Activated CD8-positive, alpha-beta T cell treated with anti-CD3 and anti-CD28 coated beads for 36 hours (primary cell): ENCODE measurements around the gene CARS1. TPM values are rescaled to one million over a fixed set of nuclear protein-coding genes. Genes with fewer than 3 reads are reported as not detected.

Source experiments
- ATAC-seq: fragments of 200-7000 bp; cut with Tn5 transposase; one replicate; pipeline ENCODE4 v1.10.0; 2021; ENCODE audit warnings: mild to moderate bottlenecking, moderate library complexity
- CTCF ChIA-PET: fragments of 350-600 bp; sonication (Branson Sonifier 250); formaldehyde crosslinking; loops from one replicate; lab custom pipeline; 2021; ENCODE audit warnings: antibody characterized with exemption; lab: Charles Lee
- POLR2A ChIA-PET: fragments of 350-600 bp; sonication (Branson Sonifier 250); formaldehyde crosslinking; loops from one replicate; lab custom pipeline; 2021; ENCODE audit warnings: antibody characterized with exemption; lab: Charles Lee
- DNase-seq: peaks from one replicate; pipeline ENCODE4 v3.0.0-alpha.2; 2020
- H3K27ac Mint-ChIP-seq: one replicate; pipeline ENCODE4 v1.8.0; 2021; ENCODE audit warnings: mild to moderate bottlenecking, mixed read lengths
- H3K27me3 Mint-ChIP-seq: one replicate; pipeline ENCODE4 v1.8.0; 2021; ENCODE audit warnings: mixed read lengths
- H3K36me3 Mint-ChIP-seq: one replicate; pipeline ENCODE4 v1.8.0; 2021; ENCODE audit warnings: low read depth, mixed read lengths
- H3K4me1 Mint-ChIP-seq: one replicate; pipeline ENCODE4 v1.8.0; 2021; ENCODE audit warnings: low read depth, mixed read lengths
- H3K4me3 Mint-ChIP-seq: one replicate; pipeline ENCODE4 v1.8.0; 2021; ENCODE audit warnings: mild to moderate bottlenecking, moderate library complexity, mixed read lengths
- H3K9me3 Mint-ChIP-seq: one replicate; pipeline ENCODE4 v1.8.0; 2021; ENCODE audit warnings: mixed read lengths
- CTCF ChIP-seq: fragments of 200-600 bp; IDR thresholded peaks from one replicate; pipeline ENCODE4 v1.8.0; 2022; ENCODE audit warnings: antibody characterized with exemption, mild to moderate bottlenecking
- intact Hi-C: fragments of 100-400 bp; cut with micrococcal nuclease; formaldehyde crosslinking; loops from one replicate; pipeline ENCODE4 v1.10.0; 2022
- total RNA-seq, 2 experiments: library from RNA; stranded (reverse); gene quantifications; one replicate each; pipeline ENCODE4 v1.2.3, GENCODE V29; 2021

Gene CARS1
- total RNA-seq, 2 experiments from 2014 or later, result 82.7 to 88.2 TPM

- intact Hi-C loops, result no loop called here
- POLR2A ChIA-PET, result interaction anchor here (0.7 to 1.0 kb wide), 2 partner anchors 11 to 89 kb away, joined by 3 read pairs; no protein-coding TSS in a partner anchor
- no peaks in the 10 kb centered on the region for H3K27me3 Mint-ChIP-seq
These were observed 57.7 kb downstream of the CARS1 start for GRCh38 chr11:2999464-2999998.

GRCh38 chr11:2998073-2998850 lies 59.0 kb downstream of the CARS1 start:
- no peaks in the 10 kb centered on the region for H3K9me3 Mint-ChIP-seq
- H3K27me3 Mint-ChIP-seq, result no peaks in the 10 kb centered on the region
- H3K36me3 Mint-ChIP-seq, result peaks cover 23% of the 10 kb centered on the region
- ChIA-PET CTCF (interaction anchor here (1.0 to 2.0 kb wide), 3 partner anchors 8 to 24 kb away, joined by 4 to 7 read pairs (median 6); no protein-coding TSS in a partner anchor), POLR2A (interaction anchor here (1.0 to 2.1 kb wide), 4 partner anchors 9 to 27 kb away, joined by 3 to 6 read pairs (median 4); no protein-coding TSS in a partner anchor)
- no peak for TF ChIP-seq CTCF
- DNase-seq (no peak), ATAC-seq (no peak)
- peaks cover 3% of the 10 kb centered on the region for H3K4me1 Mint-ChIP-seq
- H3K27ac Mint-ChIP-seq, result no peak overlapping the region
- no peak overlapping the region for H3K4me3 Mint-ChIP-seq
- intact Hi-C loops, result no loop called here

More at GRCh38 chr11:2999464-2999998, 57.7 kb downstream of the CARS1 start:
- Mint-ChIP-seq H3K4me1 (peaks cover 3% of the 10 kb centered on the region), H3K9me3 (no peaks in the 10 kb centered on the region), H3K4me3 (no peak overlapping the region), H3K27ac (no peak overlapping the region), H3K36me3 (peaks cover 31% of the 10 kb centered on the region)
- TF ChIP-seq CTCF, result no peak
- CTCF ChIA-PET, result no interaction called here
- DNase-seq (no peak), ATAC-seq (no peak)

- DNase-seq (no peak), ATAC-seq (no peak)
- no peaks in the 10 kb centered on the region for H3K27me3 Mint-ChIP-seq
- intact Hi-C loops, result no loop called here
- H3K9me3 Mint-ChIP-seq, result no peaks in the 10 kb centered on the region
- CTCF ChIA-PET, result interaction anchor here (1.0 to 2.0 kb wide), 4 partner anchors 9 to 24 kb away, joined by 4 to 7 read pairs (median 5); no protein-coding TSS in a partner anchor
- no peak for TF ChIP-seq CTCF
- POLR2A ChIA-PET, result interaction anchor here (1.0 to 2.1 kb wide), 4 partner anchors 8 to 26 kb away, joined by 3 to 6 read pairs (median 4); no protein-coding TSS in a partner anchor
- no peaks in the 10 kb centered on the region for H3K4me1 Mint-ChIP-seq
- peaks cover 15% of the 10 kb centered on the region for H3K36me3 Mint-ChIP-seq
- H3K27ac Mint-ChIP-seq, result no peak overlapping the region
- H3K4me3 Mint-ChIP-seq, result no peak overlapping the region
These were observed 59.8 kb downstream of the CARS1 start for GRCh38 chr11:2997406-2997805.

- intact Hi-C loops, result no loop called here
- POLR2A ChIA-PET, result interaction anchor here (1.2 to 2.1 kb wide), 2 partner anchors 12 to 25 kb away, joined by 3 to 6 read pairs; no protein-coding TSS in a partner anchor
- H3K9me3 Mint-ChIP-seq, result no peaks in the 10 kb centered on the region
These were observed 60.2 kb downstream of the CARS1 start for GRCh38 chr11:2996976-2997375.

More at GRCh38 chr11:2996976-2997375, 60.2 kb downstream of the CARS1 start:
- Mint-ChIP-seq H3K27me3 (no peaks in the 10 kb centered on the region), H3K4me1 (no peaks in the 10 kb centered on the region), H3K4me3 (no peak overlapping the region), H3K27ac (no peak overlapping the region), H3K36me3 (peaks cover 14% of the 10 kb centered on the region)
- no peak for ATAC-seq
- CTCF ChIA-PET, result interaction anchor here (1.0 to 2.0 kb wide), 4 partner anchors 9 to 25 kb away, joined by 4 to 7 read pairs (median 5); no protein-coding TSS in a partner anchor
- no peak for DNase-seq
- TF ChIP-seq CTCF, result no peak
